Measurements from ENCODE around the gene BMP6.

- no peak for TF ChIP-seq CTCF (IDR thresholded peaks at IDR 0.05)
- TF ChIP-seq POLR2A (IDR thresholded peaks at IDR 0.05) = no peak
These were observed 180.8 kb downstream of the BMP6 start for GRCh38 chr6:7906741-7907140.
